Activated naive CD4-positive, alpha-beta T cell treated with anti-CD3 and anti-CD28 coated beads, Interleukin-2, amount 50 U/mL, for 16 hours (primary cell): ENCODE data around the gene IHH.

Experiments used
- DNase-seq: peaks from one replicate; pipeline ENCODE4 v3.0.0-alpha.2; 2020

The IHH gene

GRCh38 chr2:219037783-219038499 lies 22.8 kb downstream of the IHH start:
- DNase-seq, result no peak

DNA sequence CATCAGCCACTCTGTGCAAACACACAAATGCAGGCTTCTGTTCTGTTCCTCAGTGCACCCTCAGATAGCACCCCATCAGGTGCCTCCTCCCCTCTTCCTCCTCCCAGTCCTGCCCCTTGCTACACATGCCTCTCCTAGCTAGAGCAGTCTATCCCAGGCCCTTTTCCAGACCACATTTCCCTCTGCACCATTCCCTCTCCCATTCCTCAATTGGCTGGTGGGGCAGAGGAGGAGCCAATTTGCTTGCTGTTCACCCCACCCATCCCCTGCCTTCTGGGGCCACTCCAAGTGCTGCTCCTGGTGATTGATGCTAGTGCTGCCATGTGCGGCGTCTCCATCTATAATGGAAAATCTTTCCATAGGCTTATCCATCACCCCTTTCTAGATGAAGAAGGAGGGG lies 24.8 kb downstream of the IHH start:
- DNase-seq, result no peak

DNA sequence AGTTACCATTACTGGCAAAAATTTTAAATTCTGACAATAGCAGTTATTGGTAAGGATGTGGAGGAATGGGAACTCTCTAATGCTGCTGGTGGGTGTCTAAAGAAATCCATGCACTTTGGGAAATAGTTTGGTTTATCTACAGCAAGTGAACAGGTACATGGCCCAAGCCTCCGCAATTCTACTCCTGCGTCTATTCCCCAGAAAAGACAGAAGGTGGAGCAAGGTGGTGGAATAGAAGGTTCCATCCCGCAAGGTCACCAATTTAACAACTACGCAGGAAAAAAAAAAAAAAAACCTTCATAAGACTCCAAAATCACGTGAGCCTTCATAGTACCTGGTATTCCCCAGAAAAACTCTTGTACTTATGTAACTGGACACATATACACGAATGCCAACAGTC lies 25.9 kb downstream of the IHH start:
- DNase-seq, result no peak

- DNase-seq, result no peak
These were observed 28.5 kb downstream of the IHH start for GRCh38 chr2:219032051-219032745.

DNA sequence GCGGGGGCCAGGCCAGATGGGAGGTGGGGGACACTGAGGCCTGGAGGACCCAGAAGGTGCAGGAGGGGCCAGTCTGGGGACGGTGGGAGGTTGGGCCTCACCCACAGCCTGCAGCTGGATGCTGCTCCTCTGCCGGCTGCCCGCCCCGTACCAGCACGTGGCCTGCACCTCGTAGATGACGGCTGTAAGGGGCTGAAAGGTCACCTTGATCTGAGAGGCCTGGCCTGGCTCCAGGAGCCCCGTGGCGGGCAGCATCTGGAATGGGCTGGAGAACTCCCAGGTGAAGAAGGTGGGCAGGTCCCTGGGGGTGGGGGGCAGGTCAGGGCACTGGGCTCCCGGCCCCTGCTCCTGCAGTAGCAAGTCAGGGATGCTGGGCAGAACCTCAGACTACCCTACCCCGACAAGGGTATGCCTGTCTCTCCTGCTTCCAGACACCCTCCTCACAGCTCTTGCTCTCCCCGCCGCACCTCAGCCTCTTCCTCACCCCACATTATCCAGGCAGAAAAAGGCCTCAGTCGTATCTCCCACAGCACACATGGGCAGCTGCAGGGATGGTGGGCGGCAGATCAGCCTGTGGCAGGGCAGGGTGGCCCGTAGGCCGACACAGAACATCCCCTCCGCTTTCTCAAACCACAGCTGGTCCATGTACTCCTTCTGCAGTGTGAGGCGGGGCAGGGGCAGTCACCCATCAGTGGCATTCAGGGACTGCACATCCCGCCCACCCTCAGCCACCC lies 29.5 kb downstream of the IHH start:
- DNase-seq, result no peak

- DNase-seq, result no peak
These were observed 30.4 kb downstream of the IHH start for GRCh38 chr2:219030177-219030940.

DNA sequence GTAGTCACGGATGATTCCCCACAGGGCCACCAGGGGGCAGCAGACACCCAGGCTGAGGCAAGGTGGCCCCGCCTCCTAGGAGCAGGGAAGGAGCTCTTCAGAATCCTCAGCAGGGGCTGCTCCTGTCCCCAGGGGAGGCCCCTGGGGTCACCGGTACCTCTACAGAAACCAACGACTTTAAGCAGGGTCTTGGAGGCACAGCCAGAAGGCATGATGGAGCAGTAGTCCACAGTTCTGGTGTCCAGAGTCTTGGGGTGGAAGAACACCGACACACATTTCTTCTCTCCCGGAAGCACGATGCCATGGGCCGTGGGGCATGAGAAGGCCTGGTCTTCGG lies 30.9 kb downstream of the IHH start:
- peak; percentile 75 for DNase-seq

DNA sequence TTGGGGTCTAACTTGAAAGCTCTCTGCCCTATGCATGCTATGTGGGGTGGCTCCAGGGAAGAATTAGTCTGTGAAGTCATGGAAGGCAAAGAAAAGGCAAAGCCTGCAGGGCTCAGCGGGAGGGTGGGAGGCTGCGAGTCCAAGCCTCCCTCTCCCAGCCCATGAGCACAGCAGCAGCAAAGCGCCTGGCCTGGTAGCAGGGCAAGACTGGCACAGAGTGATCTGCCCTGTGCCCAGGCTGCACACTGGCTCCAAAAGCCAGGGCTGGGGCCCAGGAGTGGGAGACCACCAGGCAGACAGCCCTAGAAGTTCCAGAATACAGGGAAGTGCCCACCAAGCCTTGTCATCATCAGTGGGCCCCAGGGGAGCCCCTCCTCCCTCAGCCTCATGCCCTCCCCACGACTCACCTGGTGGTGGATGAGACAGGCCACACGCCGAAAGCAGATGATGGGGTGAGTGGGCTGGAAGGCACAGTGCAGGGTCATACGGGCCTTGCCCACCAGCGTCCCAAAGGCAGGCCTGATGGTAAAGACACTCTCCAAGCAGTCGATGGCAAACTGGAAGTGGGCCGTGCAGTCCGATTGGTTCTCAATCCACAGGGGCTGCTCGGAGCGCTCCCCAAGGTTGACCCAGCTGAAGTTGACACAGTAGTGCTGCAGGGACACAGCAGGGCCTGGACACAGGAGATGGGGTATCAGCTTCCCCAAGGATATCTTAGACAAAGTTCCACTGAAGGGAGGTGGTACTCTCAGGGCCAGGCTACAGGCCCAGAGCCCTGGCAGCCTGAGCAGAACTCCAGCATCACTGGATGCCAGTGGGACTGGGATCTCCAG lies 31.5 kb downstream of the IHH start:
- no peak for DNase-seq

DNA sequence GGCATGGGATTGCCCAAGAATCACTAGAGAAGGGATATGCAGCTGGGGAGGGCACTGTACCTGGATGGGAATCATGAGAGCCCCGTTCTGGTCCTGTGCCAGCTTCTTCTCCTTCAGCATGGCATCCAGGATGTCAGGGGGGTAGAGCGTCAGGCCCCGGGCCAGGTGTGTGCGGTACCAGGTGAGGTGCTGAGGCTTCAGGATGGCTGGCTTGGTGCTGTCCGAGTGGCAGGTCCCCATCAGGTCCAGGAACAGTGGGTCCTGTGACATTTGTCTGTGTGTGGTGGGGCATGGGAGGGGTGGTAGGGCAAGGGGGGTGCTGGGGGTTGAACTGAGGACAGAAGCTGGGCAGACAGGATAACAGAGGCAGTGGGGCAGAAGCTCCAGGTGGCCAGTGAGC lies 32.6 kb downstream of the IHH start:
- DNase-seq, result no peak

DNA sequence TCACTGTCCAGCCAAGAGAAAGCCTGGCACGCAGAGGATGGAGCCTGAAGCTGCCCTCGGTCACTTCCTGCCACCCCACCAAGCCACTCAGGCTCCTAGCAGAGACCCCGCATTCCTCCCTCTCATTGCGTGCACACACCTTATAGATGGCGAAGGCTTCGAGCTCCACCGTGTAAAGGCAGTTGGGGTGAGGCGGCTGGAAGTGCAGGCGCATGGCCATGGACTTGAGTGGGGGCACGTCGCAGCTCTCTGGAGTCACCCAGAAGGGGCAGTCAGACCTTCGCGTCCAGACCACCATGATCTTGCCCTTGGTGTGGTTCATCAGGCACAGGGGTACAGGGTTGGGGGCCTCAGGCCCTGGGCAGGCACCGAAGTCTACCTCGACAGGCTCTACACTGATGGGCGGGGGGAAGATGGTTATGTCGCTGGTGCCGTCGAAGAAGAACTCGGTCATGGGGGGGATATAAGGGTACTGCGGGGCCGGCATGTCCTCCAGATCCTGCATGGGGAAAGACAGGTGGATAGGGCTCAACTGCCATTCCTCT lies 33.1 kb downstream of the IHH start:
- DNase-seq, result no peak

DNA sequence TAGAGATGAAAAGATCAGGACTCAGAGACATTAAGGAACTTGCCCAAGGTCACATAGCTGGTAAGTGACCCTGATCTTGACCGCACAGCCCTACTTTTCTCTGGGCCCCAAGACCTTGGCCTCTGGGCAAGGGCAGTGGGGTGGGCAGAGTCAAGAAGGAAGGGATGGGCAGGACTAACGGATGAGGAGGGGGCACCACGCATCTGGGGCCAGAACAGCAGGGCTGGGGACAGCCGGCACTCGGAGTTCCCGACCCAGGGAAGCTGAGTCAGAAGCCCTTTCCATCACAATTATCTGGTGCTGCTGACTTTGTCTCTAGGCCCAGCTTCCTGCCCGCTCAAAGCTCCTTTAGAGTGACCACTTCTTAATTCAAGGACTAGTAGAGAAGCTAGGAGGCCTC lies 33.8 kb downstream of the IHH start:
- DNase-seq, result no peak

- DNase-seq, result no peak
These were observed 34.8 kb downstream of the IHH start for GRCh38 chr2:219025637-219026585.

- DNase-seq, result no peak
These were observed 36.7 kb downstream of the IHH start for GRCh38 chr2:219024059-219024458.

GRCh38 chr2:219023045-219023605 lies 37.6 kb downstream of the IHH start:
- no peak for DNase-seq

- DNase-seq, result no peak
These were observed 38.1 kb downstream of the IHH start for GRCh38 chr2:219022616-219023015.

GRCh38 chr2:219022041-219022440 lies 38.7 kb downstream of the IHH start:
- no peak for DNase-seq

GRCh38 chr2:219021591-219021990 lies 39.1 kb downstream of the IHH start:
- no peak for DNase-seq

DNA sequence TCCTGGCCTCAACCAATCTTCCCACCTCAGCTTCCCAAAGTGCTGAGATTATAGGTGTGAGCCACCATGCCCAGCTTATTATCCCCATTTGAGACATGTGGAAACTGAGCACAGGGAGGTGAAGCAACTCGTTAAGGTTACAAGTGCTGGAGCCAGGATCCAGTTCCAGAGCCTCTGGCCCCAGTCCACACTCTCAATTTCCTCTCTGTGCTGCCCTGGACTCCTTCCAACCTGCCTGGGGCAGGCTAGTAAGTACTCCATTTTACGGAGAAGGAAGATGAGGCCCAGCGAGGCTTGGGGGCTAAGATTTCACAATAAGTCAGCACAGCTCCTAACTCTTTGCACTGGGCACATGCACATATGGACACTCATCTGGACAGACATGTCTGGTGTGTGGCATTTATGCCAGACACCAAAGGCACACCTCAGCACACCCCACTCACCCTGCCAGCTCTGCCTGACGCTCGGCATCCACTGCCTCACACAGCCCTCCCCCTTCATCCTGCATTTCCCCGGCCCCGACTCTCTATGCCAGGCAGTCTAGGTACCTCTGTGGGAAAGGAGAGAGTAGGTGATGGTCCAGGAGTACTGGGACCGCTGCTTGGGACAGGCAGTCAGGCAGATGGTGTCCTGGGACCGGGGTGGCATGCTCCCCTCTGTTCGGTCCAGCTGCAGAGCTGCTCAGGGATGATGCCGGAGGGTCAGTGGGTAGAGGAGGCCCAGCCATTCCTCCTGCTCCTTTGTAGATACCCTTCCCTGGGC lies 39.9 kb downstream of the IHH start:
- DNase-seq, result no peak

GRCh38 chr2:219019436-219019835 lies 41.3 kb downstream of the IHH start:
- DNase-seq, result no peak

DNA sequence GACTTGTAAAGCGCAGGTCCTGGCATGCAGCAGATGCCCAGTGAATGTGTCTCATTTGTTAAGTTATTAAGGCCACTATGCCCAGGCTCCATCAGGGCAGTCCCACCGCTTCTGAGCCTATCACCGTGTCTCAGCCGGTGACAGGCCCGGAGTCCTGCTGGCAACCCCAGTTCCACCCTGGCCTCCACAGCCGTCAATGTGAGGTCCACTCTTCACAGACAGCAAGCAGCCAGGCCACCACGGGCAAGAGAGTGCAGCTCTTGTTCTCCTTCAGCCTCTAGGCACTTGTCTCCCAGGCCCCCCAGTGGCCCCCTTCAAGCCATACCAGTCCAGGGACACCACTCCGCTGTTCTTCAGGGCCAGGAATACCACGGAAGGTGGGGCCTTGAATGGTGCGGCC lies 42.0 kb downstream of the IHH start:
- DNase-seq, result no peak
